Measurements from ENCODE around the gene CAB39. TPM values are rescaled to one million over a fixed set of nuclear protein-coding genes. Genes with fewer than 3 reads are reported as not detected.

Gene CAB39
- total and polyA plus RNA-seq, 8 donors: 9.9 to 41.6 (median 21.0) TPM

GRCh38 chr2:230829959-230830358 is 117.3 kb downstream of the CAB39 start:
- FAIRE-seq (no peak), DNase-seq (no peak), ATAC-seq (no peak)
- Histone ChIP-seq H3K4me3 (no peak overlapping the region), H3K36me3 (no peaks in the 10 kb centered on the region), H3K27me3 (peaks cover 0 to 4% (median 0%) of the 10 kb centered on the region in 4 donors), H3K4me1 (no peaks in the 10 kb centered on the region), H3K27ac (no peak overlapping the region), H3K9me3 (no peaks in the 10 kb centered on the region)
- no peak for TF ChIP-seq CTCF (IDR thresholded peaks at IDR 0.05)
- intact Hi-C loops (cut with DNase I): loop anchor here in 2 of 3 donors (5.0 kb wide), 2 partner anchors 157 to 162 kb away; no protein-coding TSS in a partner anchor
- 91 to 93% methylated on average over 7 of the region's 7 CpGs for WGBS, 2 donors

GRCh38 chr2:230830428-230830827 is 117.8 kb downstream of the CAB39 start:
- WGBS, 2 donors: 72 to 87% methylated on average over 7 of the region's 7 CpGs
- no peak for ATAC-seq
- intact Hi-C loops (cut with DNase I): no loop called here
- no peak overlapping the region for H3K4me3 ChIP-seq
- FAIRE-seq: no peak
- no peaks in the 10 kb centered on the region for H3K36me3 ChIP-seq
- no peak for DNase-seq
- peaks cover 0 to 4% (median 0%) of the 10 kb centered on the region in 4 donors for H3K27me3 ChIP-seq
- H3K4me1 ChIP-seq: no peaks in the 10 kb centered on the region
- H3K27ac ChIP-seq: no peak overlapping the region
- H3K9me3 ChIP-seq: no peaks in the 10 kb centered on the region
- no peak for TF ChIP-seq CTCF (IDR thresholded peaks at IDR 0.05)

- H3K36me3 ChIP-seq: no peaks in the 10 kb centered on the region
- intact Hi-C loops (cut with DNase I): no loop called here
- H3K9me3 ChIP-seq: no peaks in the 10 kb centered on the region
- TF ChIP-seq CTCF (IDR thresholded peaks at IDR 0.05): no peak
- ATAC-seq (no peak), FAIRE-seq (no peak), DNase-seq (no peak)
- no peaks in the 10 kb centered on the region for H3K27me3 ChIP-seq
- H3K27ac ChIP-seq: no peak overlapping the region
- H3K4me1 ChIP-seq: no peaks in the 10 kb centered on the region
- WGBS, 2 donors: 54 to 64% methylated on average over 2 of the region's 2 CpGs
- no peak overlapping the region for H3K4me3 ChIP-seq
Measured at GRCh38 chr2:230840301-230840700, 127.7 kb downstream of the CAB39 start.

- H3K27ac ChIP-seq: no peak overlapping the region
- no peak overlapping the region for H3K4me3 ChIP-seq
- H3K9me3 ChIP-seq: no peaks in the 10 kb centered on the region
- DNase-seq (no peak), FAIRE-seq (no peak), ATAC-seq (peak in 2 of 4 donors; percentile 46 to 63)
- no peaks in the 10 kb centered on the region for H3K27me3 ChIP-seq
- WGBS, 2 donors: 23 to 32% methylated on average over 6 of the region's 6 CpGs
- no peak for TF ChIP-seq CTCF (IDR thresholded peaks at IDR 0.05)
- H3K36me3 ChIP-seq: no peaks in the 10 kb centered on the region
- intact Hi-C loops (cut with DNase I): no loop called here
- H3K4me1 ChIP-seq: no peaks in the 10 kb centered on the region
Measured at GRCh38 chr2:230842473-230842872, 129.8 kb downstream of the CAB39 start.

GRCh38 chr2:230843132-230843531 is 130.5 kb downstream of the CAB39 start:
- 72 to 80% methylated on average over 4 of the region's 4 CpGs for WGBS, 2 donors
- H3K9me3 ChIP-seq: no peaks in the 10 kb centered on the region
- H3K27me3 ChIP-seq: no peaks in the 10 kb centered on the region
- no peak for DNase-seq
- H3K4me3 ChIP-seq: no peak overlapping the region
- H3K4me1 ChIP-seq: no peaks in the 10 kb centered on the region
- no peak overlapping the region for H3K27ac ChIP-seq
- no peaks in the 10 kb centered on the region for H3K36me3 ChIP-seq
- intact Hi-C loops (cut with DNase I): no loop called here
- no peak for FAIRE-seq
- no peak for TF ChIP-seq CTCF (IDR thresholded peaks at IDR 0.05)
- ATAC-seq: no peak
